GM21529 (cell line): ENCODE results near the gene RAB40A.

Experiments used
- ATAC-seq: cut with Tn5 transposase; IDR thresholded peaks from one replicate; pipeline ENCODE4 v1.9.1; 2021; ENCODE audit not compliant: unreplicated experiment

The RAB40A gene

DNA sequence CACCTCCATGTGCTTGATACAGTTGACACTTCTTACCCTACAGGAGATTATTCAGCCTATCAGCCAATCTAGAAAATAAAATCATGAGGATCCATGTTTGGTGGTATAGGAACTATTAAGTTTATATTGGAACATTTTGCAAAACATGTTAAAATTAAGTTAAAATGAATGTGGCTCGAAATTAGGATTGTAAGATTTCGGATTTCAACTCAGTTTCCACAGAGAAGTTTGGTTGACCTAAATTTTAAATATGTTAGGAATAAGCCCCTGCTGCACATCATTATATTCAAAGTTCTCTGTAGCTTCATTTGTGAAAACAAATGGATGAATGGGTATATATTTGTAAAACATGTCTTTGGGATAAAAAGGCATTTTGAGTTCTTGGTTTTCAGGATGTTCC lies at the start of gene RAB40A:
Gene RAB40A (minus strand): TSS at position 101 of the 400 bp plus-strand sequence. CDS start 18,733 bp downstream, outside the sequence.
- no peak for ATAC-seq

GRCh38 chrX:103565752-103566151 lies 46.5 kb upstream of the RAB40A start:
- ATAC-seq: peak; percentile 40

DNA sequence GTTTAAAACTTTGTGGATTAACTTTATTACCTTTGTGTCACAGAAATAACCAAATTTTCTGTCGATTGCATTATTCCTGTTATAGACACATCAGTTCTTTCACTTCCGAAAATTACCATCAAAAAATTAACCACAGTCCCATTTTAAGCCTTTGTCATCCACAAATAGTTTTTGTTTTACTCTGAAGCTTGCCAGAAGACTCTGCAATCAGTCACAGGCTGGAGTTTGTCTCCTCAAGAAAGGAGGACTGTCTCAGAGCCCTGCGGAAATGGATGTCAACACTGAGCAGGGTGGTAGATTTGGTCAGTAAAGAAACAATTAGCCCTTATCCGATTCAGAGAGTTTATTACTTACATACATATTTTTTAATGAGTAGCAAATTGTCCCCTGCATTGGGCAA lies 45.9 kb upstream of the RAB40A start:
- ATAC-seq: peak; percentile 76

- ATAC-seq: no peak
Measured at GRCh38 chrX:103562801-103563200, 43.5 kb upstream of the RAB40A start.

- no peak for ATAC-seq
Measured at GRCh38 chrX:103560256-103560655, 41.0 kb upstream of the RAB40A start.

GRCh38 chrX:103556963-103557612 lies 37.8 kb upstream of the RAB40A start:
- no peak for ATAC-seq

DNA sequence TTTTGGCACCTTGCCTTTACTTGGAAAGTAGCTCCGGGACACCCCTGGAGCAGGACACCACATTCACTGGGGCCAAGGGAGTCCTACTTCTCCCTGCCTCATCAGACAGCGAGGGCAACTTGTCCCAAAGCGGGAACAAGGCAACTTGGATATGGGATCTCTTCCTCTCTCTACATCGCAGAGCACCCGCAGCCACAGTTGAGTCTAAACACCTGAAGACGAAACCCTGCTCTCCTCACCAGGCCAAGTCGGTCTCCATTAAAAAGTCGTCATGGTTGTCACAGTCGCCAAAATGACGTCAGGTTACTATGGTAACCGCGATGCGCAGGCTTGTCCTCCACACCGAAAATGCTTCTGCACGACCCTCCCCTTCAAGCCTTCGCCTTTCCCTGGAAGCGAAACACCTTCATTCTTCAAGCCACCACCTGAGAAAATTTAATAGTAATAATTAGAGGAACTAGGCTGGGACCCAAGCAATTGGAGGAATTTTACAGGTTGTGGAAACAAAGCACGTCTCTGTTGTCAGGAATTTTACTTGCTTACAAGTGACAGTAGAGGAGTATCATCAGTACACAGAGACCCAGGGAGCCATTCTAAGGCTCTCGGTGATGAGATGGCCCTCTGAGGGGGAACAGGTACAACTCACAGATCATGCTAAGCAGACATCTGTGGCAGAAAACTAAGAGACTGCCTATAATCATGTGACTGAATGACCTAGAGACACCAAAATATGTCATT lies 35.6 kb upstream of the RAB40A start:
- peak; percentile 98 for ATAC-seq

- no peak for ATAC-seq
Measured at GRCh38 chrX:103552236-103552635, 32.9 kb upstream of the RAB40A start.

DNA sequence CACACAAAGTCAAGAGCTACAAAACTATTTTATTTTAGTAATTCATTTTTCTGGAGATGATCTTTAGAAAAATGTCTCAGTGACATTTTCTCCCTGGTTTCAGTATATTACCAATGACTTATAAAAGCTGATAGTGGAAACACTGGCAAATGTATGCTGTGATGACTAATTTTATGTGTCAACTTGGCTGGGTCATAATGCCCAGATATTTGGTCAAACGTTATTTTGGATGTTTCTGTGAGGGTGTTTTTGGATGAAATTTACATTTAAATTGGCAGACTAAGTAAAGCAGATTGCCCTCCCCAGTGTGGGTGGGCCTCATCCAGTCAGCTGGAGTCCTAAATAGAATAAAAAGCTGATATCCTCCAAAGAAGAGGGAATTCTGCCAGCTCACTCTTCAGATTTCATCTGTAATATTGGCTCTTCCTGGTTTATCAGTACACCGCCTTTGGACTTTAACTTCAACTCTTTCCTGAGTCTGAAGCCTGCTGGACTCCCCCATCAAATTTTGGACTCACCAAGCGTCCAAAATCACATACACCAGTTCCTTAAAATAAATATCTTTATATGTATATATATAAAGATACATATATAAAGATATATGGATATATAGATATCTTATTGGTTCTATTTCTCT lies 31.2 kb upstream of the RAB40A start:
- ATAC-seq: no peak

GRCh38 chrX:103549916-103550315 lies 30.6 kb upstream of the RAB40A start:
- ATAC-seq: no peak

DNA sequence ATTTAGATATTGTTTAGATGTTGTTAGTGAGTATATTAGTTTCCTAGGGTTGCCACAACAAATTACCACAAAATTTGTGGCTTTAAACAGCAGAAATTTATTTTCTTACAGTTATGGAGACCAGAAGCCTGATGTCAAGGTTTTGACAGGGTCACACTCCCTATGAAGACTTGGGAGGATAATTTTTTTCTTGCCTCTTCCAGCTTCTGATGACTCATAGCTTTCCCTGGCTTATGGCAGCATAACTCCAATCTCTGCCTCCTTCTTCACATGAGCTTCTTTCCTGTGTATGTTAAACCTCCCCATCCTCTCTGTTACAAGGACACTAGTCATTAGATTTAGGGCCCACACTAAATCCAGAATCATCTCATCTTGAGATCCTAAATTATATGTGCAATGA lies 20.9 kb upstream of the RAB40A start:
- ATAC-seq: no peak

- no peak for ATAC-seq
Measured at GRCh38 chrX:103539695-103540094, 20.4 kb upstream of the RAB40A start.

- no peak for ATAC-seq
Measured at GRCh38 chrX:103538728-103539127, 19.4 kb upstream of the RAB40A start.

DNA sequence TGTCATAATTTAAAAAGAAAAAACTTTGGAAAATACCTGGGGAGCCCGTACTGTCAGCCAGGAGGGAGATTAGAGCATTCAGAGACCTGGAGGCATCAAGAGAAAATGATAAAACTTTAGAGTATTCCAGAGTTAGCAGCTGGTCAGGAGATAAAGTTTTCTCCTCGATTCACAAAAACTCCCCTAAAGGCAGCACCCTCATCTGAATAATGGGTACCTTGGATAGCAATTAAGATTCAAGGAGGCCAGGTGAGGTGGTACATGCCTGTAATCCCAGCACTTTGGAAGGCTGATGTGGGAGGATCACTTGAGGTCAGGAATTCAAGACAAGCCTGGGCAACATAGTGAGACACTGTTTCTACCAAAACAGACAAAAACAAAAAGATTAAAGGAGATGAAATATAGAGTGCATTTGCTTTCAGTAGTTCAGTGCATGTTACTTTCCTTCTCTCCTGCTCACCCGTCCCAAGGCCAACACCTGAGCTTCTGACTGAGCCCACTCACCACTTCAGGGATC lies 18.6 kb upstream of the RAB40A start:
- ATAC-seq: no peak

GRCh38 chrX:103536732-103537131 lies 17.4 kb upstream of the RAB40A start:
- no peak for ATAC-seq

DNA sequence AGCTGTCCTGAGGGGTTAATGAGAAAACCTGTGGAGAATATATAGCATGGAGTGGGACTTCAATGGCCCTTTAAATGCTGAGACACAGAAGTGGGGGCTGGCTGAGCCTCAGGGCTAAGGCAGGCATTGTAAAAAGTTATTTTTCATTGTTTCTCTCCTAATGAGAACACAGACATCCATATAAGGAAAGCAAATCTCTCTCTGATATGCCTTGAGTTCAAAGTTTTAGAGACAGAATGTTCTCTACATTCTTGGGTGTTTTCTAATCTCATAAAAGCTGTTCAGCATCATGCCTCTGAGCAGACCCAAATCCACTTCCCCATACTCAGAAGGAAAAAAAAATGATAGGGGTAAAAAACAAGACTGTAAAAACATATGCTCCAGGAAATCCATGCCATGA lies 16.8 kb upstream of the RAB40A start:
- no peak for ATAC-seq

DNA sequence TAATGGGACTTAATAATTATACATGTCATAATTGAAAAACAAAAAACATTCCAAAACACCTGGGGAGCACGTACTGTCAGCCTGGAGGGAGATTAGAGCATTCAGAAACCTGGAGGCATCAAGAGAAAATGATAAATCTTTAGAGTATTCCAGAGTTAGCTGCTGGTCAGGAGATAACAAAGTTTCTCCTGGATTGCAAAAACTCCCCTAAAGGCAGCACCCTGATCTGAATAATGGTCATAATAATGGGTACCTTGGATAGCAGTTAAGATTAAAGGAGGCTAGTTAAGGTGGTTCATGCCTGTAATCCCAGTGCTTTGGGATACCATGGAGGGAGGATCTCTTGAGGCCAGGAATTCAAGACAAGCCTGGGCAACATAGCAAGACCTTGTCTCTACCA lies 15.9 kb upstream of the RAB40A start:
- no peak for ATAC-seq

DNA sequence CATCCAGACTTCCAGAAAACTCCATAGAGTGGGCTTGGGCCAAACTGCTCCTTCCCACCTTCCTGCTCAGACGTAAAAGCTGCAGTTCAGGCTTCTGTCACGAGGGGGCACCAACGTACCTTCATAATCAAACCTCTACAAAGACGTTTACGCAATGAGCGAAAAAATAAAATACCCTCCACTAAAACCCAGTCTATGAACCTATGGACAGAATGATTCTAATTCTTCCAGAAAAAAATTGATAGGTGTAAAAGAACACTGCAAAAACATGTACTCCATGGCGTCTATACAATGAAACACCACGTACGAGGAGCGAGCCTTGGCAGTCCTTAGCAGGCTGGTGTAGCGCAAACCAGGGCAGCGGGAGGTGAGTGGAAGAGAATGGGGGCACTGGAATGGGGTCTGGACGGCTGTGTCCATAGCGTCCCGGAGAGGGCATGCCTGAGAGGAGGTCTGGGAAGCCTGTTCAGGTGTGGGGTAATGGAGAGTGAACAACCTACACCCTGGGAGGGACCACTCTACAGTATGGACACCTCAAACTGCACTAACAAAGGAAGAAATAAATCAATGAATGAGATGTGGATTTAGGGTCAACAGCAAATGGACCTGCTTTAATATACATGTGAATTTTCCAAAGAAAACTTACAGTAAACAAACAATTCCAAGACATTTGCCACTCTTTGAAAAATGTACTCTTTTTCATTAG lies 14.4 kb upstream of the RAB40A start:
- peak; percentile 73 for ATAC-seq

- ATAC-seq: no peak
Measured at GRCh38 chrX:103531002-103531401, 11.7 kb upstream of the RAB40A start.

- no peak for ATAC-seq
Measured at GRCh38 chrX:103530545-103530944, 11.3 kb upstream of the RAB40A start.

DNA sequence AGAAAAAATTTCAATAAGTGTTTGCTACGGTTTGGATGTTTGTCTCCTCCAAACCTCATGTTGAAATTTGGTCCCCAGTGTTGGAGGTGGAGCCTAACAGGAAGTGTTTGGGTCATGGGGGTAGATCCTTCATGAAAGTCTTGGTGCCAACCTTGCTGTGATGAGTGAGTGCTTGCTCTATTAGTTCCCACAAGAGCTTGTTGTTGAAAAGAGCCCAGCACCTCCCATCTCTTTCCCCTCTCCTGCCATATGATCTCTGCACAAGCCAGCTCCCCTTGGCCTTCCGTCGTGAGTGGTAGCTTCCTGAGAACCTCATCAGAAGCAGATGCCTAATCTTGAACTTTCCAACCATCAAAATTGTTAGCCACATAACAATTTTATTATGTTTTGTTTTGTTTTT lies 10.3 kb upstream of the RAB40A start:
- no peak for ATAC-seq
